Uterus (tissue), 4 donors: Measurements from ENCODE around the gene PNLIPRP1. TPM values are rescaled to one million over a fixed set of nuclear protein-coding genes. Genes with fewer than 3 reads are reported as not detected.

Source experiments
- DNase-seq, 2 donors: peaks; one replicate each; pipeline ENCODE4 v3.0.0-alpha.2; 2019 to 2020
- H3K27ac ChIP-seq, 2 donors: fragments of 200-600 bp; sonication (generic); 1 replicate in 1 of 2; 2 replicates in 1 of 2; pipeline ENCODE4 v1.5.1; 2016 to 2018
- H3K27me3 ChIP-seq, 2 donors: fragments of 200-600 bp; sonication (generic); one replicate each; pipeline ENCODE4 v1.5.1; 2018 to 2019; ENCODE audit warnings: control low read depth in 1 of 2
- H3K36me3 ChIP-seq, 2 donors: fragments of 200-600 bp; sonication (generic); one replicate each; pipeline ENCODE4 v1.5.1; 2019; ENCODE audit warnings: control low read depth in 1 of 2
- H3K4me1 ChIP-seq, 2 donors: fragments of 200-600 bp; sonication (generic); one replicate each; pipeline ENCODE4 v1.5.1; 2018 to 2019; ENCODE audit warnings: control low read depth in 1 of 2
- H3K4me3 ChIP-seq, 2 donors: fragments of 200-600 bp; sonication (generic); 1 replicate in 1 of 2; 2 replicates in 1 of 2; pipeline ENCODE4 v1.5.1; 2018 to 2019; ENCODE audit warnings: mild to moderate bottlenecking in 1 of 2
- H3K9me3 ChIP-seq, 2 donors: fragments of 200-600 bp; sonication (generic); one replicate each; pipeline ENCODE4 v1.5.1; 2019; ENCODE audit warnings: control low read depth in 1 of 2
- CTCF ChIP-seq, 4 experiments: fragments of 200-600 bp in 2 of 4; fragments of 450-650 bp in 2 of 4; sonication (generic) in 2 of 4; IDR thresholded peaks; one replicate each; pipeline ENCODE4 v1.5.1; 2016 to 2019; ENCODE audit warnings: antibody characterized with exemption in 4 of 4, mild to moderate bottlenecking in 2 of 4, moderate library complexity in 1 of 4
- POLR2A ChIP-seq, 2 donors: fragments of 450-650 bp; IDR thresholded peaks; one replicate each; pipeline ENCODE4 v1.6.1; 2016; ENCODE audit warnings: antibody characterized with exemption in 2 of 2, mild to moderate bottlenecking in 1 of 2, moderate library complexity in 1 of 2
- intact Hi-C: fragments of 100-400 bp; cut with DNase I; formaldehyde crosslinking; loops from one replicate; pipeline ENCODE4 v1.15.1; 2023; ENCODE audit warnings: low total_unique reads
- total RNA-seq, 4 donors: library from RNA; depleted of rRNA in 3 of 4; stranded (reverse); fragments of >200 nt in 3 of 4; gene quantifications; one replicate each; pipeline versions ENCODE4 v1.1.0 to v1.2.4, GENCODE V29; 2014 to 2023
- donor health status: DM: yes; HTN: yes; CAD: no.

Gene PNLIPRP1
- total RNA-seq, 4 donors from 2014 or later = not detected

- H3K4me1 ChIP-seq = no peaks in the 10 kb centered on the region
- no peaks in the 10 kb centered on the region for H3K36me3 ChIP-seq
- no peak overlapping the region for H3K27ac ChIP-seq
- no peak for DNase-seq
- TF ChIP-seq CTCF (IDR thresholded peaks at IDR 0.05) (no peak), POLR2A (IDR thresholded peaks at IDR 0.05) (no peak)
- intact Hi-C loops = no loop called here
- H3K9me3 ChIP-seq = no peaks in the 10 kb centered on the region
- H3K4me3 ChIP-seq = no peak overlapping the region
- no peaks in the 10 kb centered on the region for H3K27me3 ChIP-seq
These were observed 38.6 kb downstream of the PNLIPRP1 start for GRCh38 chr10:116629340-116629739.

GRCh38 chr10:116630020-116630419, 39.3 kb downstream of the PNLIPRP1 start:
- Histone ChIP-seq H3K27ac (no peak overlapping the region), H3K9me3 (no peaks in the 10 kb centered on the region)
- intact Hi-C loops = no loop called here

GRCh38 chr10:116631871-116632295, 41.1 kb downstream of the PNLIPRP1 start:
- Histone ChIP-seq H3K27ac (no peak overlapping the region), H3K9me3 (no peaks in the 10 kb centered on the region), H3K4me1 (no peaks in the 10 kb centered on the region), H3K27me3 (no peaks in the 10 kb centered on the region), H3K4me3 (no peak overlapping the region), H3K36me3 (no peaks in the 10 kb centered on the region)
- TF ChIP-seq CTCF (IDR thresholded peaks at IDR 0.05) (no peak), POLR2A (IDR thresholded peaks at IDR 0.05) (no peak)
- no peak for DNase-seq
- intact Hi-C loops = no loop called here

More at GRCh38 chr10:116630020-116630419, 39.3 kb downstream of the PNLIPRP1 start:
- no peak for TF ChIP-seq CTCF (IDR thresholded peaks at IDR 0.05)
- TF ChIP-seq POLR2A (IDR thresholded peaks at IDR 0.05) = no peak
- DNase-seq = no peak
- Histone ChIP-seq H3K36me3 (no peaks in the 10 kb centered on the region), H3K4me3 (no peak overlapping the region), H3K27me3 (no peaks in the 10 kb centered on the region), H3K4me1 (no peaks in the 10 kb centered on the region)

- no peaks in the 10 kb centered on the region for H3K4me1 ChIP-seq
- H3K9me3 ChIP-seq = no peaks in the 10 kb centered on the region
- no peak for DNase-seq
- no peak overlapping the region for H3K27ac ChIP-seq
- intact Hi-C loops = no loop called here
- H3K27me3 ChIP-seq = no peaks in the 10 kb centered on the region
- H3K4me3 ChIP-seq = no peak overlapping the region
- TF ChIP-seq POLR2A (IDR thresholded peaks at IDR 0.05) = no peak
- no peak for TF ChIP-seq CTCF (IDR thresholded peaks at IDR 0.05)
- H3K36me3 ChIP-seq = no peaks in the 10 kb centered on the region
These were observed 41.9 kb downstream of the PNLIPRP1 start for GRCh38 chr10:116632596-116633215.

GRCh38 chr10:116633216-116633600, 42.4 kb downstream of the PNLIPRP1 start:
- H3K27me3 ChIP-seq = no peaks in the 10 kb centered on the region
- DNase-seq = no peak
- no peaks in the 10 kb centered on the region for H3K9me3 ChIP-seq
- intact Hi-C loops = no loop called here
- TF ChIP-seq CTCF (IDR thresholded peaks at IDR 0.05) (no peak), POLR2A (IDR thresholded peaks at IDR 0.05) (no peak)
- no peak overlapping the region for H3K27ac ChIP-seq
- H3K4me3 ChIP-seq = no peak overlapping the region
- H3K36me3 ChIP-seq = no peaks in the 10 kb centered on the region
- H3K4me1 ChIP-seq = no peaks in the 10 kb centered on the region
